Choroid plexus epithelial cell (primary cell): ENCODE results near the gene NATD1.
"Not testable (repeated sequence)": the region's sequence is repeated elsewhere in the genome, so short reads cannot be mapped to it uniquely, and the experiment has no call there.

ENCODE experiments used
- DNase-seq: peaks from one replicate; pipeline ENCODE4 v3.0.0-alpha.2; 2010; ENCODE audit warnings: low read depth
- H3K4me3 ChIP-seq: 2 replicates; pipeline ENCODE4 v1.5.1; 2011; ENCODE audit warnings: low read depth, mild to moderate bottlenecking, control low read depth, low read length, moderate library complexity
- CTCF ChIP-seq: conservative IDR thresholded peaks from 2 replicates; pipeline ENCODE4 v1.5.1; 2011; ENCODE audit warnings: low read depth, mild to moderate bottlenecking, control low read depth, inconsistent platforms, low read length, moderate library complexity

NATD1 gene

DNA sequence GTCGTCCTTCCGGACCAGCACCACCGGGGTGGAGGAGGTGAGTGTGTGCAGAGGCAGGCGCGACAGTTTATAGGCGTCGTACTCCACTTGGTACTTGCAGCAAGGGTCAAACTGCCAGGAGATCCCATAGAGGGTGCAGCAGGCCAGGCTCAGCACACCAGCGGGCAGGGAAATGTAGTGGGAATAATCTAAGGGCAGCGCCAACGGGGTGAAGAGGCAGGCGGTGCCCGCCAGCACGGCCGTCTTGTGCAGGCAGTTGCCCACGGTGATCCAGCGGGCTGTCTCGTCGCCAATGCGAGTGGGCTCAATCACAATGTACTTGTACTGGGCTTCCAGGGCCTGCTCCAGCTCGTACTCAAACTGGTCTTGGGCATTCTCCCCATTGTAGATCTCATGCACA lies 54.8 kb downstream of the NATD1 start:
- H3K4me3 ChIP-seq: no peak overlapping the region
- no peak for TF ChIP-seq CTCF
- no peak for DNase-seq

GRCh38 chr17:21196126-21196525 lies 57.1 kb downstream of the NATD1 start:
- TF ChIP-seq CTCF: no peak
- H3K4me3 ChIP-seq: no peak overlapping the region
- DNase-seq: no peak

DNA sequence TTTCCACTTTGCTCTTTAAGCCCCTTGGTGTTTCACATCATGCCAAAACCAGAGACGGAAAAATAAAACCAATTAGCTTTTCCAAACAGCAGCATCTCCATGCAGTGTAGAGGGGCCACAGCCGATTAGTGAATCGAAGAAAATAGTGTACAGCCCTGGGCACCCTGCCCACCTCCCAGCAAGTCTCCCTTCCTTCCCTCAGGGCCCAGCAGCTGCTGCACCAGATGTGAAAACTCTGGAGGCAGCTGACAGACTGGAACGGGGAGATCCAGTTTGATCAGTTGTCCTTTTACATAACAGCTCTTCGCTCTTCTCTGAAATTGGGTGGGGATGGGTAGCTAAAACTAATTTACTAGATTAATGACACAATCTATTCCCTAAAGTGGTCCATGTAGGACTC lies 58.5 kb downstream of the NATD1 start:
- peak; percentile 66 for DNase-seq
- H3K4me3 ChIP-seq: no peak overlapping the region
- TF ChIP-seq CTCF: no peak

GRCh38 chr17:21194226-21194625 lies 59.0 kb downstream of the NATD1 start:
- no peak overlapping the region for H3K4me3 ChIP-seq
- DNase-seq: peak; percentile 23
- TF ChIP-seq CTCF: no peak

- no peak overlapping the region for H3K4me3 ChIP-seq
- no peak for DNase-seq
- no peak for TF ChIP-seq CTCF
Observed at GRCh38 chr17:21193031-21193430, 60.2 kb downstream of the NATD1 start.

- not testable (repeated sequence) for H3K4me3 ChIP-seq, DNase-seq
Observed at GRCh38 chr17:21192414-21192813, 60.8 kb downstream of the NATD1 start.

- no peak overlapping the region for H3K4me3 ChIP-seq
- peak; percentile 14 for DNase-seq
- no peak for TF ChIP-seq CTCF
Observed at GRCh38 chr17:21191698-21192097, 61.5 kb downstream of the NATD1 start.

DNA sequence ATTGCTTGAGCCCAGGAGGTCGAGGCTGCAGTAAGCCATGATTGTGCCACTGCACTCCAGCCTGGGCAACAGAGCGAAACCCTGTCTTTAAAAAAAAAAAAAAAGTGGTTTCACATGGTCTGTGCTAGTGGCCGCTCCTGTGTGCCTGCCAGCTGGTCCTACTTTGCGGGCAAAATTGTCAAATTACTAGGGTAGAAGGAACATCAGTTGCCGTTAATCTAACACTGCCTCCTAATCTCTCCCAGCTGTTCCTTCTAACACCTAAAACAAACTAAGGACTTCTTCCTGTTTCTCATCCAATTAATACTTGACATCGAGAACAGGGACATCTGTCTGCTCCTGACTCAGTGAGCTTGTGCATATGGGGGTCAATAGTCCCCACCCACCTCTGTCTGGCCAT lies 63.1 kb downstream of the NATD1 start:
- no peak overlapping the region for H3K4me3 ChIP-seq
- TF ChIP-seq CTCF: no peak
- no peak for DNase-seq
